HG03060 (cell line): ENCODE measurements around the gene CLEC16A.

Source experiments
- ATAC-seq: cut with Tn5 transposase; IDR thresholded peaks from one replicate; pipeline ENCODE4 v1.9.1; 2021; ENCODE audit warnings: low read depth, moderate number of reproducible peaks; ENCODE audit not compliant: unreplicated experiment

Gene CLEC16A

GRCh38 chr16:10987361-10988163 lies 43.2 kb downstream of the CLEC16A start:
- ATAC-seq = no peak

DNA sequence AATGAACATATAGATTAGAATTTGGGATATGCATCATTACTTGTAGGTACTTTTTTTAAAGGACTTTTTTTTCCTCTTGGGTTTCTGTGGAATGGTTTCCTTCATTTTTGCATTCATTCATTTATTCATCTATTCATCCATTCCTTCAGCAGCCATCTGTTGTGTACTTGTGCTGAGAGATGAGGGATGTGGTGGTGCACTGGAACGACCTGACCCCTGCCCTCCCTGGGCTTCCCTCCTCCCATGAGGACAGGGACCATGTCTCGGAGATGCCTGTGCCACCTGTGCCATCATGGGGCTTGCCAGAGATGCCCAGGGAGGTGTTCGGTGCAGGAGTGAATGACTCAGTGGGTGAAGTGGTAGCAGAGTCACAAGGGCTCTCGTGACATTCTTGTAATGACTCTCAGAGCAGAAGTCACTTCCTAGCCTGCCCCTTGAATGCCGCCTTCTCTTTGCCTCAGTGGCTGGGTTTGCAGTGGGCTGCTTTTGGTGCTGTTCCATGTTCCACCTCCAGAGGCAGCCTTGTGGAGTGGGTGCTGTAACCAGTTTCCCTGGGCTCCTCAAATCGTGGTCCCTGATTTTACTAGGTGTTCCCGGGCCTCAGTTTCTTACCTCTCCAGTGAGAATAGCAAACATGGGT lies 43.9 kb downstream of the CLEC16A start:
- no peak for ATAC-seq

DNA sequence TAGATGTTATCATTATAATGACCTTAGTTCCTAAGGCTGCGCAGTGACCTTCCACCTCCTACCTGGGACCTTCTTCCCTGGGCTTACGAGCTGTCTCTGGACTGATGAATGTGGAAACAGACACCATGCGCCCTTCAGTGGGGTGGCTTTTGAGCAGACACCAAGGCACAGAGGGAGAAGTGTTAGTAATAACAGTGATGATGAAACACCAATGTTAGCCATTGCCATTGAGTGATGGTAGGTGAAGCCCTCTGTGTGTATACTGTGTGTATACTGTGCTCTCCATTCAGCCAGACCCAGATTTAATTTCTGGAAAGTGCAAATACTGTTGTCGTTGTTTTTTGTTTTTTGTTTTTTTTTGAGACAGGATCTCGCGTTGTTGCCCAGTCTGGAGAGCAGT lies 44.5 kb downstream of the CLEC16A start:
- no peak for ATAC-seq

GRCh38 chr16:10989559-10989958 lies 45.2 kb downstream of the CLEC16A start:
- ATAC-seq = no peak

- ATAC-seq = no peak
Measured at GRCh38 chr16:10990378-10990777, 46.0 kb downstream of the CLEC16A start.

GRCh38 chr16:10992112-10992511 lies 47.7 kb downstream of the CLEC16A start:
- ATAC-seq = no peak

- no peak for ATAC-seq
Measured at GRCh38 chr16:10992797-10993196, 48.4 kb downstream of the CLEC16A start.

- no peak for ATAC-seq
Measured at GRCh38 chr16:10993649-10994048, 49.3 kb downstream of the CLEC16A start.

DNA sequence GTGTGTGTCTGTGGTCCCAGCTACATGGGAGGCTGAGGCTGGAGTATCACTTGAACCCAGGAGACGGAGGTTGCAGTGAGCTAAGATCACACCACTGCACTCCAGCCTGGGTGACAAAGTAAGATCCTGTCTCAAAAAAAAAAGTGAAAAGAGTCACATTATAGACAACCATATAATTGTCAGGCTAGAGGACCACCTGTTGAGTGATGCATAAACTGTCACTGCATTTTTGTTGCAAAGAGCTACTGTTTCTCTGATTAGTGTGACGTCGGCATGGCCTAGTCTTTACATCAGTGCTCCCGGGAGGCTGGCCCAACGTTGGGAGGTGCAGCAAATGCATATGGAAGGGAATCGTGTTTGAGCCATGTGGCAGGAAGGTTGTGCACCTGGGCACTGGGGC lies 50.2 kb downstream of the CLEC16A start:
- no peak for ATAC-seq

DNA sequence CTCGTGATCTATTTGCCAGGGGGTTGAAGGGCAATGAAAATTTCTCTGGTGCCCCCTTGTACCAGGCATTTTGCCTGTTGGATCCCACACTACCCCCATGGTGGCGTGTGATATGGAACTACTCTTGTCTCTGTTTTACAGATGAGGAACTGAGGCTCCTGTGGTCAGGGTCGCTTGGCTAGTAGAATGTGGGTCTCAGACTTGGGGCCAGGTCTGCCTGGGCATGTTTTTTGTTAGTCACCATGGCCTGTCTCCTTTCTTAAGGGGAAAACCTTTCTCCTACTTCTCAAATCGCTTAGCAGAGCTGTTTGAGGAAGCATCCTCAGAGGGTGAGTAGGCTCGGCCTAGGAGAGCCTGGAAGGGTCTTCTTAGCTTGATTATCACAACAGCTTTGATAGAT lies 51.2 kb downstream of the CLEC16A start:
- no peak for ATAC-seq

DNA sequence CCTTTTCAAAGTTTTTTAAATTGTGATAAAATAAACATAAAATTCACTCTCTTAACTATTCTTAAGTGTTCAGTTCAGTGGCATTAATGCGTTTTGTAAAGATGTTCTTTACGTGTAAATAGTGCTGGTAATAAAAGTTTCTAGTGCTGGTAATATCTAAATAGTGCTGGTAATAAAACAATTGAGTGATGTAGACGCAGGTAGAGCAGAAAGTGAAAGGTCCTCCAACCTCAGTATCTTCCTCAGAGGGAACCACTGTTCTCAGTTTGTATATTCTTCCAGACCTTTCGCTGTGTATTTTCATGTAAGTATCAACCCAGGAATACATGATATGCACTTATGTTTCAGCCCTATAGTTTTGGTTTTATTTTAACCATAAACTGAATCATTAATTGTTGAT lies 53.1 kb downstream of the CLEC16A start:
- ATAC-seq = no peak

DNA sequence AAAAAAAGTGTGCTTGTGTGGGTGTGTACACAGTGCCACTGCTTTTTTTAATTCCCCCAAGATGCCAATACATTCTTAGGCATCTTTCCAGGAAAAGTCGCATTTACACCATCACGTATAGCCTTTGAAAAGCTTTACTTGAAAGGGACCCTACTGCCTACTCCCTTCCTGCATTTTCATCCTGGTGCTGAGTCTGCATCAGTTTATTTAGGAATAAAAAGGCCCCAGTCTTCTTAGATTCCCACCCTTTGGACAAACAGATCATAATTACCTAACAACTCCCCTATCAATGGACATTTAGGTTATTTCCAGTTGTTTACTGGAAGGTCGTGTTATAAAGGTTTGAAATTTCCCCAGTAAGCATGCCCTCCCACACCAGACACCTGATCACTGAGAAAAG lies 54.9 kb downstream of the CLEC16A start:
- ATAC-seq = no peak

DNA sequence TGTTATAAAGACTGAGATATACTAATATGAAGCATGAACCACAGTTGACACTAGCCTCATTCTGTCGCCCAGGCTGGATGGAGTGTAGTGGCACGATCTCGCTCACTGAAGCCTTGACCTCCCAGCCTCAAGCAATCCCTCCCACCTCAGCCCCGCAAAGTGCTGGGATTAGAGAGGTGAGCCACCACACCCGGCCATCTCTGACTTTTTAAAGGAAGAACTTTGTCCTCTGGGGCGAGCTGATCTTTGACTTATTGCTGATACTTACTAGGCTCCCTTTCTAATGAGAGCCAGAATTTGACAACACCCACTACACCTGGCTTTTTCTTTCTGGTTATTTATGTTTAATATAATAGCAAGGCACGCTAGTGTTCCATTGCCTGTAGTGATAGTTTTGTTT lies 57.2 kb downstream of the CLEC16A start:
- ATAC-seq = no peak

- no peak for ATAC-seq
Measured at GRCh38 chr16:11003141-11003540, 58.8 kb downstream of the CLEC16A start.

DNA sequence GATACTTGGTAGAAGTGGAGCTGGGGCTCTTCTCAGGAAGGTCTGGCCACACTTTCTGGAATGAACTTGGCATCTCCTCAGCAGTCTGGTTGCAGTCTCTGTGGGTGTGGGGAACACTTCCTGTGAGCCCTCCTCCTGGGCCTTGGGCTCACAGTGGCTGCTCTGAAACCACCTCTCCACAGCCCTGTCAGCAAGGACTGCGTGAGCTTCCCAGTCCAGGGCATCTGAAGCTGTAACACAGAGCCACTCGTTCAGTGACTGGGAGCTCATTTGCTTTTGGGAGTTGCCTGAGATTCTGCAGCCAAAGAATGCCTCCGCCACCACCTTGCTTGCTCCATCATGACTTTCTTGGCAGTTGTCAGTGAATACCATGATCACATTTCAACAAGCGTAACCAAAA lies 60.0 kb downstream of the CLEC16A start:
- no peak for ATAC-seq

DNA sequence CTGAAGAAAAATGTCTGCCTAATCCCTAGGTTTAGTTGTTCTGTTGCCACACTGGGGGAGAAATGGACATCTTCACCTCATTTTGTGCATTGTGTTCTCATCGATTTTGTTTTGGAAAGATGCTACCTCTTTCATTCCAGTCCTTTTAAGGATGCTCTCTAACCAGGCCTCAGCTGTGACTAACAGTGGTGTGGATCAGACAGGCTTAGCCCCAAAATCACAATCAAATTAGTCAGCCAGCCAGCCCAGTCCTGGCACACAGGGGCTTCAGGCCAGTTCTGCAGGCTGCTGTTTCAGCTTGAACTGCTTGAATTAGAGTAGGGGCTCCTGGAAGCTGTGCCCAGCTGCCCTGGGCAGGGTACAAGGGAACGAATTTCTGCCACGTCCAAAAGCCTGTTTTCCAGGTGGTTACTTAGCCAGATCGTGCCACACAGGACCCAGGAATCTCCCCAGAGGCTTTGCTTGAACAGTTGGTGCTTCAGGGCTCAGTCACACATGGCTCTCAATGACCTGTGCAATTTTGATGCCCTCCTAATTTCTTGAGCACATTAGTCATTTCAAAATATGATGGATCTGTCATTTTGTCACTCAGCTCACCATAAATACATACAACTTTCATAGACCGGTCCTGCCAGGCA lies 60.7 kb downstream of the CLEC16A start:
- no peak for ATAC-seq

GRCh38 chr16:11005611-11005975 lies 61.2 kb downstream of the CLEC16A start:
- ATAC-seq = no peak

DNA sequence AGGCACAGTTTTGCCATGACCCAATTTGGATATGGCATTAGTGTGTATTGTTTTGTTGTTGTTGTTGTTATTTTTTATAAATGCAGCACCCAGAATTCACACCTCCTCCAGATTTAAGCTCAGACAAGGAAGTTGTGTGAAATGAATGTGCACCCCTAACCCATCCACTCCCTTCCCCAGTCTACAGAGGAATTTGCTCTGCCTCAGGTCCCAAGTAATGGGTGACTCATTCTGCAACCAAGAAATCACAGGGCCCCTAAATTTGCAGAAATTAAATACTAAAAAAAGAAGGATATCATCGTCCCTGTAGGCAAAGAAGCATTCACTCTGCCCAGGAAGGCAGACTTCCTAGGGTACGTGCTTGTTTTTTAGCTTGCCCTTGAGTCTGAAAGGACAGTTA lies 62.3 kb downstream of the CLEC16A start:
- ATAC-seq = no peak

- ATAC-seq = no peak
Measured at GRCh38 chr16:11007714-11008280, 63.4 kb downstream of the CLEC16A start.

GRCh38 chr16:11009027-11009755 lies 64.8 kb downstream of the CLEC16A start:
- no peak for ATAC-seq
